ENCODE measurements around the gene CPT1B. TPM values are rescaled to one million over a fixed set of nuclear protein-coding genes. Genes with fewer than 3 reads are reported as not detected.
"Not testable (repeated sequence)": the region's sequence is repeated elsewhere in the genome, so short reads cannot be mapped to it uniquely, and the experiment has no call there.

Gene CPT1B
- total RNA-seq, 2 experiments from 2014 or later = 59.1 to 68.3 TPM

- no peak for TF ChIP-seq CTCF (IDR thresholded peaks at IDR 0.05)
- intact Hi-C loops (cut with DNase I, micrococcal nuclease) = no loop called here
- DNase-seq (peak in 1 of 14 experiments; percentile 5), ATAC-seq (ENCODE audit: poor library complexity) (no peak)
- H3K27me3 ChIP-seq (ENCODE audit: control insufficient read depth in 1 of 2, insufficient read depth in 2 of 2, low read length in 2 of 2) = peaks cover 19 to 29% of the 10 kb centered on the region in 2 experiments
- no peaks in the 10 kb centered on the region for H3K36me3 Mint-ChIP-seq (ENCODE audit: low read depth)
- ChIA-PET CTCF (no interaction called here), POLR2A (no interaction called here)
- H3K27ac ChIP-seq (ENCODE audit: low read depth in 1 of 2, low read length in 2 of 2) = no peak overlapping the region
- no peaks in the 10 kb centered on the region for H3K4me1 Mint-ChIP-seq (ENCODE audit: low read depth)
- H3K4me1 ChIP-seq (ENCODE audit: insufficient read depth, low read length) = peaks cover 4% of the 10 kb centered on the region
- no peaks in the 10 kb centered on the region for H3K9me3 Mint-ChIP-seq
- peaks cover 42% of the 10 kb centered on the region for H3K27me3 Mint-ChIP-seq
- peaks cover 0 to 10% of the 10 kb centered on the region in 2 experiments for H3K9me3 ChIP-seq (ENCODE audit: control insufficient read depth in 1 of 2, insufficient read depth in 1 of 2, low read length in 2 of 2)
- no peaks in the 10 kb centered on the region for H3K36me3 ChIP-seq (ENCODE audit: insufficient read depth, low read length)
- no peak overlapping the region for H3K4me3 Mint-ChIP-seq
- H3K27ac Mint-ChIP-seq = no peak overlapping the region
- no peak overlapping the region for H3K4me3 ChIP-seq (ENCODE audit: low read length)
These were observed 30.8 kb upstream of the CPT1B start for GRCh38 chr22:50608996-50609395.

GRCh38 chr22:50608058-50608840 lies 30.0 kb upstream of the CPT1B start:
- H3K4me1 ChIP-seq (ENCODE audit: insufficient read depth, low read length); H3K9me3 Mint-ChIP-seq; H3K36me3 Mint-ChIP-seq (ENCODE audit: low read depth); CTCF ChIA-PET; H3K27ac ChIP-seq (ENCODE audit: low read depth in 1 of 2, low read length in 2 of 2); H3K4me3 ChIP-seq (ENCODE audit: low read length); H3K4me1 Mint-ChIP-seq (ENCODE audit: low read depth); H3K36me3 ChIP-seq (ENCODE audit: insufficient read depth, low read length); intact Hi-C loops (cut with DNase I, micrococcal nuclease); H3K27ac Mint-ChIP-seq; H3K4me3 Mint-ChIP-seq; ATAC-seq (ENCODE audit: poor library complexity): not testable (repeated sequence)
- POLR2A ChIA-PET = interaction anchor here (0.6 kb wide), 1 partner anchor 362 kb away, joined by 3 read pairs; no protein-coding TSS in a partner anchor
- peaks cover 0 to 14% of the 10 kb centered on the region in 2 experiments for H3K9me3 ChIP-seq (ENCODE audit: control insufficient read depth in 1 of 2, insufficient read depth in 1 of 2, low read length in 2 of 2)
- DNase-seq = peak in 1 of 14 experiments; percentile 7
- H3K27me3 ChIP-seq (ENCODE audit: control insufficient read depth in 1 of 2, insufficient read depth in 2 of 2, low read length in 2 of 2) = peaks cover 20 to 36% of the 10 kb centered on the region in 2 experiments
- peaks cover 45% of the 10 kb centered on the region for H3K27me3 Mint-ChIP-seq

GRCh38 chr22:50607659-50608020 lies 29.4 kb upstream of the CPT1B start:
- no peak overlapping the region for H3K4me3 ChIP-seq (ENCODE audit: low read length)
- POLR2A ChIA-PET = no interaction called here
- intact Hi-C loops (cut with DNase I, micrococcal nuclease) = no loop called here
- H3K27ac Mint-ChIP-seq = no peak overlapping the region
- H3K27me3 ChIP-seq (ENCODE audit: control insufficient read depth in 1 of 2, insufficient read depth in 2 of 2, low read length in 2 of 2) = peaks cover 24 to 42% of the 10 kb centered on the region in 2 experiments
- CTCF ChIA-PET = no interaction called here
- no peak overlapping the region for H3K4me3 Mint-ChIP-seq
- H3K36me3 ChIP-seq (ENCODE audit: insufficient read depth, low read length) = no peaks in the 10 kb centered on the region
- no peak for TF ChIP-seq CTCF (IDR thresholded peaks at IDR 0.05)
- ATAC-seq (ENCODE audit: poor library complexity) (no peak), DNase-seq (no peak)
- peaks cover 51% of the 10 kb centered on the region for H3K27me3 Mint-ChIP-seq
- no peaks in the 10 kb centered on the region for H3K9me3 Mint-ChIP-seq
- peaks cover 4% of the 10 kb centered on the region for H3K4me1 ChIP-seq (ENCODE audit: insufficient read depth, low read length)
- no peaks in the 10 kb centered on the region for H3K36me3 Mint-ChIP-seq (ENCODE audit: low read depth)
- no peaks in the 10 kb centered on the region for H3K4me1 Mint-ChIP-seq (ENCODE audit: low read depth)
- H3K27ac ChIP-seq (ENCODE audit: low read depth in 1 of 2, low read length in 2 of 2) = no peak overlapping the region
- peaks cover 0 to 18% of the 10 kb centered on the region in 2 experiments for H3K9me3 ChIP-seq (ENCODE audit: control insufficient read depth in 1 of 2, insufficient read depth in 1 of 2, low read length in 2 of 2)

Measured in CD4-positive, alpha-beta T cell (primary cell).